Type B pancreatic cell (in vitro differentiated cells): ENCODE measurements around the gene MCFD2. TPM values are rescaled to one million over a fixed set of nuclear protein-coding genes. Genes with fewer than 3 reads are reported as not detected.

Experiments used
- DNase-seq: peaks from one replicate; pipeline ENCODE4 v3.0.0; 2021; ENCODE audit warnings: mixed read lengths; ENCODE audit not compliant: unreplicated experiment; ENCODE audit errors: extremely low spot score
- H3K27ac Mint-ChIP-seq: 2 replicates; pipeline ENCODE4 v1.8.0; 2021; ENCODE audit warnings: mild to moderate bottlenecking, mixed read lengths
- H3K27me3 Mint-ChIP-seq: 2 replicates; pipeline ENCODE4 v1.8.0; 2021; ENCODE audit warnings: mixed read lengths
- H3K36me3 Mint-ChIP-seq: 2 replicates; pipeline ENCODE4 v1.8.0; 2021; ENCODE audit warnings: mixed read lengths
- H3K4me1 Mint-ChIP-seq: one replicate; pipeline ENCODE4 v1.8.0; 2021; ENCODE audit warnings: mixed read lengths; ENCODE audit not compliant: unreplicated experiment
- H3K4me3 Mint-ChIP-seq: 2 replicates; pipeline ENCODE4 v1.8.0; 2021; ENCODE audit warnings: mild to moderate bottlenecking, mixed read lengths
- H3K9me3 Mint-ChIP-seq: 2 replicates; pipeline ENCODE4 v1.8.0; 2021; ENCODE audit warnings: mixed read lengths
- total RNA-seq: library from RNA; stranded (reverse); gene quantifications from 2 replicates; pipeline ENCODE4 v1.2.1, GENCODE V29; 2021; ENCODE audit warnings: low replicate concordance
- TF ChIP-seq, protein P1 (sequence below): fragments of 200-600 bp; sonication (generic); conservative IDR thresholded peaks from 2 replicates; pipeline ENCODE4 v1.5.0; 2021; ENCODE audit warnings: antibody characterized with exemption, mild to moderate bottlenecking

The MCFD2 gene
- total RNA-seq, 1 donor from 2014 or later: 72.4 TPM

DNA sequence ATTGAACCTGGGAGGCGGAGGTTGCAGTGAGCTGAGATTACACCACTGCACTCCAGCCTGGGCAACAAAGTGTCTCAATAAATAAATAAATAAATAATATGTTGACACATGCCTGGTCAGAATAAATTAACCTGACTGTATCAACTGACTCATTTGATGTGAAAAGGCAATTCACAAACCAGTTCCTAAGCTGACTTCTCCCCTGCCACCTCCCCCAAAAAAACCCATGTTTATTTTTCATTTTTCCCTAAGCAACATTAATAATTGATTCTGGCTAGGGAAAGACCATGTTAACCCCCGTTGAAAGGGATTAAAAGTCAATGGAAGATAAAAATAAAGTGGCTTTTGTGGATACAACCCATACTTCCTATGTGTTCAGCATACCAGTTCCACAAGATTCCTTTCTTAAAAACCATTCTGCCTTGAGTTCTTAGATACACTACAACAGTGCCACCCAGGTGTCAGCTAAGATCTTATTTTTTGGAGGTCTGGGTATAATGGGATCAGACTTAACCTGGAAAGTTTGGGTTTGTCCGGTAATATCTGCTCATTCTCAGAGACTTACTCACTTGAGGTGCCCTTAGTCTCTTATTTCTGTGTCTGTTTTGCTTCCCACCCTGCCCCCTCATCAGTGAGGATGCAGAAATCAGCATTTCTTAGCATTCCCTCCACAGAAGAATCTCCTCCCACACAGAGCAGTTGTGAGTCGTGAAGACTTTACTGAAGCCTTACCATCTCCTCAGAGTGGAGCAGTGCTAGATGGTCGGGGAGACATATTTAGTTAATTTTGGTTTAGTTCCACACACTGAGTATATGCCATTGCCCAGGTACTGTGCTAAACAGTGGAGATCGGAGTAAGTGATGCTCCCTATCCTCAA is 10.1 kb upstream of the MCFD2 start:
- peak overlapping the region; percentile 39 for H3K4me3 Mint-ChIP-seq
- peaks cover 15% of the 10 kb centered on the region for H3K9me3 Mint-ChIP-seq
- TF ChIP-seq, protein P1, sequence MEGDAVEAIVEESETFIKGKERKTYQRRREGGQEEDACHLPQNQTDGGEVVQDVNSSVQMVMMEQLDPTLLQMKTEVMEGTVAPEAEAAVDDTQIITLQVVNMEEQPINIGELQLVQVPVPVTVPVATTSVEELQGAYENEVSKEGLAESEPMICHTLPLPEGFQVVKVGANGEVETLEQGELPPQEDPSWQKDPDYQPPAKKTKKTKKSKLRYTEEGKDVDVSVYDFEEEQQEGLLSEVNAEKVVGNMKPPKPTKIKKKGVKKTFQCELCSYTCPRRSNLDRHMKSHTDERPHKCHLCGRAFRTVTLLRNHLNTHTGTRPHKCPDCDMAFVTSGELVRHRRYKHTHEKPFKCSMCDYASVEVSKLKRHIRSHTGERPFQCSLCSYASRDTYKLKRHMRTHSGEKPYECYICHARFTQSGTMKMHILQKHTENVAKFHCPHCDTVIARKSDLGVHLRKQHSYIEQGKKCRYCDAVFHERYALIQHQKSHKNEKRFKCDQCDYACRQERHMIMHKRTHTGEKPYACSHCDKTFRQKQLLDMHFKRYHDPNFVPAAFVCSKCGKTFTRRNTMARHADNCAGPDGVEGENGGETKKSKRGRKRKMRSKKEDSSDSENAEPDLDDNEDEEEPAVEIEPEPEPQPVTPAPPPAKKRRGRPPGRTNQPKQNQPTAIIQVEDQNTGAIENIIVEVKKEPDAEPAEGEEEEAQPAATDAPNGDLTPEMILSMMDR: no peak

DNA sequence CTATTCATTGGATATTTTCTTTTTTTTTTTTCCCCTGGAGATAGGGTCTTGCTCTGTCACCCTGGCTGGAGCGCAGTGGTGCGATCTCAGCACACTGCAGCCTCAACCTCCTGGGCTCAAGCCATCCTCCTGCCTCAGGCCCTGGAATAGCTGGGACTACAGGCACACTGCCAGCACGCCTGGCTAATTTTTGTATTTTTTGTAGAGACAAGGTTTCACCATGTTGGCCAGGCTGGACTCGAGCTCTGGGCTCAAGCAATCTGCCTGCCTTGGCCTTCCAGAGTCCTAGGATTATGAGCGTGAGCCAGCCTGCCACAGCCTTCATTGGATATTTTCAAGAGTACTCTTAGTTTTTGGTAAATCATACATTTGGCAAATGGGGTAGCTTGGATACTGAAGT is 9.0 kb upstream of the MCFD2 start:
- Mint-ChIP-seq H3K4me3 (no peak overlapping the region), H3K9me3 (peaks cover 15% of the 10 kb centered on the region), H3K4me1 (peaks cover 5% of the 10 kb centered on the region), H3K27ac (no peak overlapping the region), H3K27me3 (no peaks in the 10 kb centered on the region), H3K36me3 (peaks cover 14% of the 10 kb centered on the region)
- no peak for DNase-seq
- TF ChIP-seq, protein P1: no peak

More for the DNA sequence above, 10.1 kb upstream of the MCFD2 start:
- Mint-ChIP-seq H3K27ac (peak overlapping the region; percentile 86), H3K27me3 (no peaks in the 10 kb centered on the region), H3K4me1 (peaks cover 5% of the 10 kb centered on the region), H3K36me3 (peaks cover 17% of the 10 kb centered on the region)
- no peak for DNase-seq

GRCh38 chr2:46924038-46924437 is 8.4 kb upstream of the MCFD2 start:
- no peak for DNase-seq
- Mint-ChIP-seq H3K27me3 (no peaks in the 10 kb centered on the region), H3K4me3 (no peak overlapping the region), H3K4me1 (peaks cover 5% of the 10 kb centered on the region), H3K9me3 (peaks cover 15% of the 10 kb centered on the region), H3K27ac (no peak overlapping the region), H3K36me3 (peaks cover 14% of the 10 kb centered on the region)
- TF ChIP-seq, protein P1: no peak

GRCh38 chr2:46923041-46923528 is 7.5 kb upstream of the MCFD2 start:
- TF ChIP-seq, protein P1: no peak
- Mint-ChIP-seq H3K4me1 (peaks cover 5% of the 10 kb centered on the region), H3K36me3 (peaks cover 14% of the 10 kb centered on the region), H3K27me3 (no peaks in the 10 kb centered on the region), H3K9me3 (peaks cover 15% of the 10 kb centered on the region), H3K27ac (no peak overlapping the region), H3K4me3 (no peak overlapping the region)
- no peak for DNase-seq

- Mint-ChIP-seq H3K36me3 (peaks cover 14% of the 10 kb centered on the region), H3K27me3 (no peaks in the 10 kb centered on the region), H3K4me3 (no peak overlapping the region), H3K27ac (no peak overlapping the region), H3K4me1 (peaks cover 8% of the 10 kb centered on the region), H3K9me3 (peaks cover 15% of the 10 kb centered on the region)
- DNase-seq: no peak
- TF ChIP-seq, protein P1: no peak
Observed at GRCh38 chr2:46922606-46923005, 7.0 kb upstream of the MCFD2 start.
